Measurements from ENCODE around the gene SSRP1.

Gene SSRP1

GRCh38 chr11:57276169-57276970, 59.3 kb downstream of the SSRP1 start:
- DNase-seq (ENCODE audit: insufficient read length, low spot score) = no peak
- FAIRE-seq = no peak
- TF ChIP-seq, protein P1, sequence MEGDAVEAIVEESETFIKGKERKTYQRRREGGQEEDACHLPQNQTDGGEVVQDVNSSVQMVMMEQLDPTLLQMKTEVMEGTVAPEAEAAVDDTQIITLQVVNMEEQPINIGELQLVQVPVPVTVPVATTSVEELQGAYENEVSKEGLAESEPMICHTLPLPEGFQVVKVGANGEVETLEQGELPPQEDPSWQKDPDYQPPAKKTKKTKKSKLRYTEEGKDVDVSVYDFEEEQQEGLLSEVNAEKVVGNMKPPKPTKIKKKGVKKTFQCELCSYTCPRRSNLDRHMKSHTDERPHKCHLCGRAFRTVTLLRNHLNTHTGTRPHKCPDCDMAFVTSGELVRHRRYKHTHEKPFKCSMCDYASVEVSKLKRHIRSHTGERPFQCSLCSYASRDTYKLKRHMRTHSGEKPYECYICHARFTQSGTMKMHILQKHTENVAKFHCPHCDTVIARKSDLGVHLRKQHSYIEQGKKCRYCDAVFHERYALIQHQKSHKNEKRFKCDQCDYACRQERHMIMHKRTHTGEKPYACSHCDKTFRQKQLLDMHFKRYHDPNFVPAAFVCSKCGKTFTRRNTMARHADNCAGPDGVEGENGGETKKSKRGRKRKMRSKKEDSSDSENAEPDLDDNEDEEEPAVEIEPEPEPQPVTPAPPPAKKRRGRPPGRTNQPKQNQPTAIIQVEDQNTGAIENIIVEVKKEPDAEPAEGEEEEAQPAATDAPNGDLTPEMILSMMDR (IDR thresholded peaks at IDR 0.05; ENCODE audit: insufficient read depth, missing control alignments) = no peak

Measured in D721Med (cell line).